ENCODE measurements around the gene NAA40. TPM values are rescaled to one million over a fixed set of nuclear protein-coding genes. Genes with fewer than 3 reads are reported as not detected.
A peak's percentile ranks its signal among the peaks of the same experiment; 100 is the strongest.

Gene NAA40
- total and polyA plus RNA-seq, 2 of the 13 experiments (the other 11 are each of a cell fraction or from before 2014, with no cell fraction given), result 11.1 to 17.9 TPM

- TF ChIP-seq ZNF547 (CRISPR knock-in tag; IDR thresholded peaks at IDR 0.05), result 0 out of 2 replicates have a peak, but pooled peaks have one; percentile 33
- TF ChIP-seq YY1 (IDR thresholded peaks at IDR 0.05; ENCODE audit: insufficient read depth, insufficient replicate concordance, low read depth, low read length), result peak; percentile 23
- no peak for TF ChIP-seq ZBTB39 (CRISPR knock-in tag; IDR thresholded peaks at IDR 0.05)
- TF ChIP-seq EP300 (IDR thresholded peaks at IDR 0.05; ENCODE audit: low read depth in 2 of 2, low read length in 2 of 2), result no peak
- peak; percentile 13; the same call in 1 of the 2 replicates for TF ChIP-seq EP300 (CRISPR knock-in tag; IDR thresholded peaks at IDR 0.05; ENCODE audit: borderline replicate concordance)
- TF ChIP-seq SP4 (CRISPR knock-in tag; IDR thresholded peaks at IDR 0.05), result 0 out of 2 replicates have a peak, but pooled peaks have one; percentile 28
- TF ChIP-seq HDAC2 (CRISPR knock-in tag; IDR thresholded peaks at IDR 0.05), result peak; percentile 44; the same call in 1 of the 2 replicates
- 0 out of 2 replicates have a peak, but pooled peaks have one; percentile 40 for TF ChIP-seq ZKSCAN8 (CRISPR knock-in tag; IDR thresholded peaks at IDR 0.05; ENCODE audit: borderline replicate concordance)
- TF ChIP-seq ZNF276 (CRISPR knock-in tag; IDR thresholded peaks at IDR 0.05; ENCODE audit: low read depth), result no peak
- peak; percentile 23; the same call in 1 of the 2 replicates for TF ChIP-seq YEATS2 (CRISPR knock-in tag; IDR thresholded peaks at IDR 0.05; ENCODE audit: borderline replicate concordance)
- TF ChIP-seq AHR (CRISPR knock-in tag; IDR thresholded peaks at IDR 0.05), result no peak
- no peak for TF ChIP-seq PRPF4 (IDR thresholded peaks at IDR 0.05; ENCODE audit: low read depth, low read length, poor library complexity, severe bottlenecking)
- no peak for TF ChIP-seq MBD4 (IDR thresholded peaks at IDR 0.05; ENCODE audit: borderline replicate concordance, low read length)
- TF ChIP-seq ZNF710 (CRISPR knock-in tag; IDR thresholded peaks at IDR 0.05; ENCODE audit: borderline replicate concordance), result 0 out of 2 replicates have a peak, but pooled peaks have one; percentile 33
- 0 out of 2 replicates have a peak, but pooled peaks have one; percentile 16 for TF ChIP-seq MAX (IDR thresholded peaks at IDR 0.05)
- no peak for TF ChIP-seq SMARCC2 (IDR thresholded peaks at IDR 0.05)
- peak; percentile 19; the same call in 1 of the 2 replicates for TF ChIP-seq FOSL2 (CRISPR knock-in tag; IDR thresholded peaks at IDR 0.05)
- peak; percentile 49 for TF ChIP-seq SALL1 (CRISPR knock-in tag; IDR thresholded peaks at IDR 0.05)
Observed at GRCh38 chr11:63920939-63921417, 17.8 kb upstream of the NAA40 start (continued).
